ENCODE data around the gene TMEM209.

The TMEM209 gene

DNA sequence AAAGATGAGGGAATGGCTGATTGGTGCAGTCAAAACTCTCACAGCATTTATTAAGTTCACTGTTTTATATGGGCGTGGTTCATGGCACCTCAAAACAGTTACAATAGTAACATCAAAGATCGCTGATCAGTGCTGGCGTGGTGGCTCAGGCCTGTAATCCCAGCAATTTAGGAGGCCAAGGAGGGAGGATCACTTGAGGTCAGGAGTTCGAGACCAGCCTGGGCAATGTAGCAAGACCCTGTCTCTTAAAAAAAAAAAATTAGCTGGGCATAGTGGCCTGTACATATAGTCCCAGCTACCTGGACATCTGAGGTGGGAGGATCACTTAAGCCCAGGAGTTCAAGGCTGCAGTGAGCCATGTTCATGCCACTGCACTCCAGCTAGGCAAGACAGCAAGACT lies 86.4 kb downstream of the TMEM209 start:
- no peak overlapping the region for H3K4me3 ChIP-seq (ENCODE audit: low read depth, low read length)
- no peak for DNase-seq (ENCODE audit: low read depth)
- TF ChIP-seq, protein P1, sequence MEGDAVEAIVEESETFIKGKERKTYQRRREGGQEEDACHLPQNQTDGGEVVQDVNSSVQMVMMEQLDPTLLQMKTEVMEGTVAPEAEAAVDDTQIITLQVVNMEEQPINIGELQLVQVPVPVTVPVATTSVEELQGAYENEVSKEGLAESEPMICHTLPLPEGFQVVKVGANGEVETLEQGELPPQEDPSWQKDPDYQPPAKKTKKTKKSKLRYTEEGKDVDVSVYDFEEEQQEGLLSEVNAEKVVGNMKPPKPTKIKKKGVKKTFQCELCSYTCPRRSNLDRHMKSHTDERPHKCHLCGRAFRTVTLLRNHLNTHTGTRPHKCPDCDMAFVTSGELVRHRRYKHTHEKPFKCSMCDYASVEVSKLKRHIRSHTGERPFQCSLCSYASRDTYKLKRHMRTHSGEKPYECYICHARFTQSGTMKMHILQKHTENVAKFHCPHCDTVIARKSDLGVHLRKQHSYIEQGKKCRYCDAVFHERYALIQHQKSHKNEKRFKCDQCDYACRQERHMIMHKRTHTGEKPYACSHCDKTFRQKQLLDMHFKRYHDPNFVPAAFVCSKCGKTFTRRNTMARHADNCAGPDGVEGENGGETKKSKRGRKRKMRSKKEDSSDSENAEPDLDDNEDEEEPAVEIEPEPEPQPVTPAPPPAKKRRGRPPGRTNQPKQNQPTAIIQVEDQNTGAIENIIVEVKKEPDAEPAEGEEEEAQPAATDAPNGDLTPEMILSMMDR (IDR thresholded peaks at IDR 0.05; ENCODE audit: insufficient read depth, low read depth, low read length, missing control alignments): no peak

DNA sequence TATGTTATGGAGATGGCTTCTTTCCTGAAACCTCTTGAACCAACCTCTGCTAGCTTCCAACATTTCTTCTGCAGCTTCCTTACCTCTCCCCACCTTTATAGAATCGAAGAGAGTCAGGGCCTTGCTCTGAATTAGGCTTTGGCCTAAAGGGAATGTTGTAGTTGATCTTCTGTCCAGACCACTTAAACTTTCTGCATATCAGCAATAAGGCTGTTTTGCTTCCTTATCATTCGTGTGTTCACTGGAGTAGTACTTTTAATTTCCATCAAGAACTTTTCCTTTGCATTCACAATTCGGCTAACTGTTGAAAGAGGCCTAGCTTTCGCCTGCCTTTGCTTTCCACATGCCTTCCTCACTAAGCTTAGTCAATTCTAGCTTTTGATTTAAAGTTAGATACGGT lies 86.9 kb downstream of the TMEM209 start:
- TF ChIP-seq, protein P1 (IDR thresholded peaks at IDR 0.05; ENCODE audit: insufficient read depth, low read depth, low read length, missing control alignments): no peak
- no peak overlapping the region for H3K4me3 ChIP-seq (ENCODE audit: low read depth, low read length)
- DNase-seq (ENCODE audit: low read depth): no peak

DNA sequence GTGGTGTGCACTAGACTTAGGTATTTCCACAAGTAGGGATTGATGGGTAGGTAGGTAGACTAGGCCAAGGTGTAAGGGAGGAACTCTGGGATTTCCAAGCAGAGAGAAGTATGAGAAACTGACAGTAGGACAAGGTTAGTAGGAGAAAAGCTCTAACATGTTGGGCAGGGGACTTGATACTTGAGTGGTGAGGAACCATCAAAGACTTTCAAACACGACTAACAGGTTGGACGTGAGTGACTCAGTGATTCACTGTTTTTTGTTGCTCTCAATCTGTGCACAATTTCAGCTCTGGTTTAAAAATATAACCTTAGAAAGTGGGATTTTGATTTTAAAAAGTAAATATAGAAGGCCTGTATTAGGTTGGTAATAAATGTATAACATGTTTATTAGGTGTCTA lies 90.4 kb downstream of the TMEM209 start:
- TF ChIP-seq, protein P1 (IDR thresholded peaks at IDR 0.05; ENCODE audit: insufficient read depth, low read depth, low read length, missing control alignments): no peak
- no peak for DNase-seq (ENCODE audit: low read depth)

More for the DNA sequence above, 90.4 kb downstream of the TMEM209 start:
- no peak overlapping the region for H3K4me3 ChIP-seq (ENCODE audit: low read depth, low read length)
